Retina (tissue), 1 donor: Measurements from ENCODE around the gene GFER.
A peak's percentile ranks its signal among the peaks of the same experiment; 100 is the strongest.
"Not testable (repeated sequence)": the region's sequence is repeated elsewhere in the genome, so short reads cannot be mapped to it uniquely, and the experiment has no call there.

Experiments used
- DNase-seq: peaks from one replicate; pipeline ENCODE4 v3.0.0-alpha.2; 2016

Gene GFER

GRCh38 chr16:2029350-2029749 is 45.4 kb downstream of the GFER start:
- DNase-seq, result no peak

DNA sequence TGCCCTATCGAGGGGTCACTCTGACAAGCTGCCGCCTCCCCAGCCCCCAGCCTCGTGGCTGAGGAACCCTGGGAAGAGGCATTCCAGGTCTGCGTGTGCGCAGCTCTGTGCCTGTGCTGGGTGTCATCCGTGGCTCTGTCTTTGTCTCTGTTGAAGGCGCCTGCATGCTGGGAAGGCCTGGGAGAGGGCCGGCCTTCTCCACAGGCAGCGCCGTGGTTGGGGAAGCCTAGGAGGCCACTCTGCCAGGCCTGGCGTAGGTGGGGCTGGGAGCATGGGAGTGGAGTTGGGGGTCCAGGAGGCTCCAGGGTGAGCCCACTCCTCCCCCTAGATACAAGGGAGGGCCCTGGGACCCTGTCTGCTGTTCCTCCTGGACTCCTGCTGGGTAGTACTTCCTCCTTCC is 46.0 kb downstream of the GFER start:
- DNase-seq, result no peak

DNA sequence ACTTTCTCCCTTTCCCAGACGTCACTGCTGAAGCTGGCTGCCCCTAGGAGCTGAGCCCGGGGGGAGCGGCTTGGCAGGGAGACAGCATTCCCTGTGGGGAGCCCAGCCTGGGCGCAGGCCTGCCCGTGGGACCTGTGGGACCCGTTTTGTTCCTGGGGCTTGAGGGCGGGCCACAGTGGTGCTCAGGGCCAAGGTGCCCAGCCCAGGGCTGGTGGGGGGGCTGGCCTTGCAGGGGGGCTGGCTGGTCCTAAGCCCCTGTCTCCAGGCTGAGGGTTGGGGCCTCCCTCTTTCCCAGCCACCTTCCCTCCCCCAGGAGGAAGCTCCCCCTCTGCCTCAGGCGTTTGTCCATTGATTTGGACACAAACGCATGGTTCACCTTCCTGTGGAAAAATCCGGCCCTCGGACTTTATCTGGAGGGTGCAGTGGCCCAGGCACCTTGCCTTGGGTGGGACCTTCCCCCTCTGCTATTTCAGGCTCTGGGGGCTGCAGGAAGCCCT is 47.1 kb downstream of the GFER start:
- DNase-seq, result no peak

DNA sequence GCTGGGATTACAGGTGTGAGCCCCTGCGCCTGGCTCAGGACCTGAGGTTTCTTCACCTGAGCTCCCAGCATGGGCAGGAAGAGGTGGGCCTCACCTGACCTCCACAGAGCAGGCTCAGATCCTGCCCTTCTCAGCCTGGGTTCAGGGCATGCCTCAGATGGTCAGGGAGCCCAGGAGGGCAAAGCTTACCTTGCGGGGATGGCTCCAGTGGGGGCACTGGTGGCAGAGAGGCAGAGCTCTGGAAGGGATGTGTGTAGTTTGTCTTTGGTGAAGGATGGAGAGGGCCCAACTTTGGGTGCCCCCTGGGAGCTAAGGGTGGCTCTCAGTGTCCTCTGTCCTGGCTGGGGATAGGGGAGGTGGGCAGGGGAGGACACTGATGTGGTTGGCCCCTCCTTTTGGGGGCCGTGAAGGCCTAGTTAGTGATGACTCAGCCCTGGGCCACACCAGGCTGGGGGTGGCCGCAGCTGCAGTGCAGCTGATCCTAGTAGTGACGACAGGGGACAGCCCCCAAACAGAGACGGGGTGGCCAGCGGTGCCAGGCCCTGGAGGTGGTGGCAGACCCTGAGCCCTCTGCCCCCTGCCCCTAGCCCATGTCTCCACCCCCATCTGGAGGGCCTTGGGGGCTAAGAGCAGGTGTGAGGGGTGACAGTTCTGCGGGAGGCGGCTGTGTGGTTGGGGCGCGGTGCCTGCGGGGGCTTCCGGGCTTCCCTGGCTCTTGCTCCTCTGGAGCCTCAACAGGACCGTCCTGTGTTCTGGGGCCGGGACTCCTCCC is 48.5 kb downstream of the GFER start:
- no peak for DNase-seq

- peak; percentile 56 for DNase-seq
Observed at GRCh38 chr16:2033057-2033908, 49.3 kb downstream of the GFER start.

- DNase-seq, result not testable (repeated sequence)
Observed at GRCh38 chr16:2033909-2034695, 50.1 kb downstream of the GFER start.

GRCh38 chr16:2034696-2035430 is 50.9 kb downstream of the GFER start:
- DNase-seq, result no peak

DNA sequence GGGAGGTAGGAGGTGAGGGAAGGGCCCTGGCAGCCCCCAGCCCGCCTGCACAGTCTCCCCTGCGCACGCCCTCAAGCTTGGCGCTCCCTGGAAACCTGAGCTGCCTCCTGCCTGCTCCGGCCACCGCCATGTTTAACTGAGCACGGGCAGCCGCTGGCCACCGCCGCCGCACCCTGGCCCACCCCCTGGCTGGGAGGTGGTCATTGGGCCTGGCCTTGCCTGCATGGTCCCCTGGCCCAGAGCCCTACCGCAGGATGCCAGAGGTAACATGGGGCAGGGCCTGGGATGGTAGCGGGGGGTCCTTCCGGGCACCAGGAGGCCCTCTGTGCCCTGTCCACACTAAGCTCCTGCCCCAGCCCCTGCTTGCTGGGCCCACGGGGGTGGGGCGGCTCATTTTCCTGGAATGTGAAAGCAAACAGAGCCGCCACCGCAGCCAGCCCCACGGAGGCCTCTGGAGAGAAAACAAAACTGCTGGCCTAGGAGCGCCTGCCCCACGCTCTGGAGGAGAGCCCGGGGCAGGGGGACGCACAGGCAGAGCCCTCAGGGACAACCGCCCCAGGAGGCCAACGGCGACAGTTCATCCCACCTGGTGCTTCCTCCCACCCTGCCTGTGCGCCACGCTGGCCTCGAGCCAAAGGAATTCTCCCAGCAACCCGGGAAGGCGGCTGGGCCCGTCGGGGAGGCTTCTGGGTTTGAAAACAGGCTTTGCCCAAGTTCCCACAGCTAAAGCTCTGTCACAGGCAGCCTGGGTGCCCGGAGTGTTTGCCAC is 51.6 kb downstream of the GFER start:
- DNase-seq, result no peak

DNA sequence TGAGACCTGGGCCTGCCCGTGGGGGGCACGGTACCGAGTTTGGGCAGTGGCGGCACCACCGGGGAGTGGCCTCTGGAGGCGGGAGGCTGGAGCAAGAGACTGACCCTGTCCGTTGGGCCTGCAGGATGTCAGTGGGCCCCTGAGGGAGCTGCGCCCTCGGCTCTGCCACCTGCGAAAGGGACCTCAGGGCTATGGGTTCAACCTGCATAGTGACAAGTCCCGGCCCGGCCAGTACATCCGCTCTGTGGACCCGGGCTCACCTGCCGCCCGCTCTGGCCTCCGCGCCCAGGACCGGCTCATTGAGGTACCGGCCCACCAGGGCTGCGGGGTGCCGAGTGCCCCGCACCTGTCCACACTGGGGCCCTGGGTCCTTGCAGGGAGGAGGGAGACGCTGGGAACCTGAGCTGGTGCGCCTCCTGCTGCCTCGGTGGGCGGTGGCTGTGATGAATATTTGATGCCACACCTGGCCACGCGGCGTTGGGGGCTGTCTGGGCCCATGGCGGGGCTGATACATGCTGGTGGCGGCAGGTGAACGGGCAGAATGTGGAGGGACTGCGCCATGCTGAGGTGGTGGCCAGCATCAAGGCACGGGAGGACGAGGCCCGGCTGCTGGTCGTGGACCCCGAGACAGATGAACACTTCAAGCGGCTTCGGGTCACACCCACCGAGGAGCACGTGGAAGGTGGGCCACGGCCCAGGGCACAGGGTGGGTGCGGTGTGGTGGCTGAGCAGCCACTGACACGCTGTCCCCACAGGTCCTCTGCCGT is 52.4 kb downstream of the GFER start:
- no peak for DNase-seq

- no peak for DNase-seq
Observed at GRCh38 chr16:2037115-2037514, 53.1 kb downstream of the GFER start.
